Colonic mucosa (tissue), 4 donors: ENCODE data around the gene SPSB2. TPM values are rescaled to one million over a fixed set of nuclear protein-coding genes. Genes with fewer than 3 reads are reported as not detected.

Experiments
- DNase-seq: peaks from one replicate; pipeline ENCODE4 v3.0.0-alpha.2; 2020
- H3K27ac ChIP-seq: fragments of 200-600 bp; one replicate; pipeline ENCODE4 v1.8.0; 2021
- H3K27me3 ChIP-seq: fragments of 200-600 bp; one replicate; pipeline ENCODE4 v1.8.0; 2021
- H3K36me3 ChIP-seq: fragments of 200-600 bp; one replicate; pipeline ENCODE4 v1.8.0; 2021
- H3K4me1 ChIP-seq: fragments of 200-600 bp; one replicate; pipeline ENCODE4 v1.8.0; 2021; ENCODE audit warnings: mild to moderate bottlenecking
- H3K4me3 ChIP-seq: fragments of 200-600 bp; one replicate; pipeline ENCODE4 v1.8.0; 2021
- H3K9ac ChIP-seq, 2 donors: one replicate each; pipeline ENCODE4 v1.7.0; 2013; ENCODE audit warnings: control low read depth in 2 of 2, low read depth in 2 of 2, low read length in 2 of 2
- H3K9me3 ChIP-seq: fragments of 200-600 bp; one replicate; pipeline ENCODE4 v1.8.0; 2021
- intact Hi-C: fragments of 100-400 bp; cut with DNase I; formaldehyde crosslinking; loops from one replicate; pipeline ENCODE4 v1.14.1; 2022
- total RNA-seq, 2 donors: library from RNA; stranded (reverse); fragmentation: NEBNext Ultra II Directional in 1 of 2; extraction: Animal tissue kit (Norgen Biotek cat#: 25700) in 1 of 2; gene quantifications; one replicate each; pipeline ENCODE4 v1.2.1, GENCODE V29; 2021
- TF ChIP-seq, protein P1 (sequence below): fragments of 200-600 bp; IDR thresholded peaks from one replicate; pipeline ENCODE4 v1.8.0; 2022; ENCODE audit warnings: antibody characterized with exemption, mild to moderate bottlenecking
- donor health status: healthy.
- donor health status: DM: no; HTN: no; CAD: no.
- donor health status: DM: no; HTN: no; CAD: no.

Gene SPSB2
- total RNA-seq, 2 donors from 2014 or later: 8.4 to 19.8 TPM

DNA sequence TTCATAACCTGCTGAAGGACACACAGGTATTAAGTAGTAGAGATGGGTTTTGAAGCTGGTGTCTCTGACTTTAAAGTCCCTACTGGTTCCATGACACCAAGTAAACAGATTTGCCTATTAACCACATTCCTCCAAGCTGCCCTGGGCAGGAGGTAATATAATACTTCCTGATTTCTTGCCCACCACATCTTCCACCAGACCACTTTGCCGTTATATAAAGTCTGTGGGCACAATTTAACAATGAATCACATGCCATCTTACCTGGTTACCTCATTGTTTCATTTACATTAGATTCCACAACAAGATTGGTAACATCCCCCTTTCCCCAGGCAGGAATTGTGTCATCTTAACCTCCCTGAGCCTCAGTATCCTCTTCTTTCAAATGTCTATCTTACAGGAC lies 30.6 kb upstream of the SPSB2 start:
- H3K9ac ChIP-seq: no peak overlapping the region
- H3K27ac ChIP-seq: no peak overlapping the region
- H3K27me3 ChIP-seq: no peaks in the 10 kb centered on the region
- H3K4me1 ChIP-seq: peaks cover 13% of the 10 kb centered on the region
- intact Hi-C loops: no loop called here
- no peaks in the 10 kb centered on the region for H3K9me3 ChIP-seq
- no peak overlapping the region for H3K4me3 ChIP-seq
- DNase-seq: no peak
- TF ChIP-seq, protein P1, sequence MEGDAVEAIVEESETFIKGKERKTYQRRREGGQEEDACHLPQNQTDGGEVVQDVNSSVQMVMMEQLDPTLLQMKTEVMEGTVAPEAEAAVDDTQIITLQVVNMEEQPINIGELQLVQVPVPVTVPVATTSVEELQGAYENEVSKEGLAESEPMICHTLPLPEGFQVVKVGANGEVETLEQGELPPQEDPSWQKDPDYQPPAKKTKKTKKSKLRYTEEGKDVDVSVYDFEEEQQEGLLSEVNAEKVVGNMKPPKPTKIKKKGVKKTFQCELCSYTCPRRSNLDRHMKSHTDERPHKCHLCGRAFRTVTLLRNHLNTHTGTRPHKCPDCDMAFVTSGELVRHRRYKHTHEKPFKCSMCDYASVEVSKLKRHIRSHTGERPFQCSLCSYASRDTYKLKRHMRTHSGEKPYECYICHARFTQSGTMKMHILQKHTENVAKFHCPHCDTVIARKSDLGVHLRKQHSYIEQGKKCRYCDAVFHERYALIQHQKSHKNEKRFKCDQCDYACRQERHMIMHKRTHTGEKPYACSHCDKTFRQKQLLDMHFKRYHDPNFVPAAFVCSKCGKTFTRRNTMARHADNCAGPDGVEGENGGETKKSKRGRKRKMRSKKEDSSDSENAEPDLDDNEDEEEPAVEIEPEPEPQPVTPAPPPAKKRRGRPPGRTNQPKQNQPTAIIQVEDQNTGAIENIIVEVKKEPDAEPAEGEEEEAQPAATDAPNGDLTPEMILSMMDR: no peak
- no peaks in the 10 kb centered on the region for H3K36me3 ChIP-seq

DNA sequence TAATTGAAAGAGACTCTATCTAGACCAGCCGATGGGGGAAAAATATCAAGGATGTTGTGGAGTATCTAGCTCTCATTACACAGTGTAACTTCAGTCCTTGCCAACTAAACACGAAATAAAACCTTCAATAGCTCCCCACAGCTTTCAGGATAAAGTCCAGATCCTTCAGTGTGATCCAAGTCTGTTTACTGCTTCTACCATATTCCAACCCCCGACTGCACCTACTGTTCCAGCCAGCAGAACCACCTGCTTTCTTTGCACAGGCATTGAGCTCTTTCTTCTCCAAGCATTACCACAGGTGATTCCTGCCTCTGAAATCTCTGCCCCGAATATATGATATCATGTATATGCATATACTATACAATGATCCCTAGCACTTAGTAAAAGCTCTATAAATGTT lies 29.3 kb upstream of the SPSB2 start:
- TF ChIP-seq, protein P1: no peak
- H3K4me3 ChIP-seq: no peak overlapping the region
- no peak for DNase-seq
- intact Hi-C loops: no loop called here
- no peaks in the 10 kb centered on the region for H3K9me3 ChIP-seq
- peaks cover 13% of the 10 kb centered on the region for H3K4me1 ChIP-seq
- no peak overlapping the region for H3K9ac ChIP-seq
- H3K36me3 ChIP-seq: no peaks in the 10 kb centered on the region
- H3K27me3 ChIP-seq: no peaks in the 10 kb centered on the region
- no peak overlapping the region for H3K27ac ChIP-seq

DNA sequence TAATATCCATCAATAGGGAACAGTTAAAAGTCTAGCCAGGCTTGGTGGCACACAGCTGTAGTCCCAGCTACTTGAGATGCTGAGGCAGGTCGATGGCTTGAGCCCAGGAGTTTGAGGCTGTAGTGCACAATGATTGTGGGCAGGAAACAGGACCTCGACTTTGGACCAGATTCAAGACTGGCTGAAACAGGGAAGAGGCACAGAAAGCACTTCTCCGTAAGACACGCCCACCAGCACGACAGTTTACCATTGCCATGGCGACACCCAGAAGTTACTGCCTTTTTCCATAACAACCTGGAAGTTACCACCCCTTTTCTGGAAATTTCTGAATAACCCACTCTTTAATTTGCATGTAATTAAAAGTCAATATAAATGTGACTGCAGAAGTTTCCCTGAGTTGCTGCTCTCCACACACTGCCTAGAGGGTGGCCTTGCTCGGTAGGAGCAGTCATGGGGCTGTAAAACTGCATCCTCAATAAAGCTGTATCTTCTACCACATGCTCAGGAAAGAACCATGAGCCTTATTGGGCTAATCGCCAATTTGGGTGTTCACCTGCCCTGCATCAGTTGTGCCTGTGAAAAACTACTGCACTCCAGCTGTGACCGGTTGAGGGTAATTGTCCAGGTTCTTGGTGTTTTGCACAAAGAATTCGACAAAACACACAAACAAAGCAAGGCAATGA lies 26.9 kb upstream of the SPSB2 start:
- Histone ChIP-seq H3K4me1 (peaks cover 13% of the 10 kb centered on the region), H3K9ac (peak overlapping the region; percentile 3 to 40), H3K27ac (peak overlapping the region; percentile 66), H3K36me3 (no peaks in the 10 kb centered on the region), H3K9me3 (no peaks in the 10 kb centered on the region), H3K4me3 (no peak overlapping the region), H3K27me3 (no peaks in the 10 kb centered on the region)
- peak; percentile 91 for DNase-seq
- TF ChIP-seq, protein P1: no peak
- intact Hi-C loops: no loop called here

DNA sequence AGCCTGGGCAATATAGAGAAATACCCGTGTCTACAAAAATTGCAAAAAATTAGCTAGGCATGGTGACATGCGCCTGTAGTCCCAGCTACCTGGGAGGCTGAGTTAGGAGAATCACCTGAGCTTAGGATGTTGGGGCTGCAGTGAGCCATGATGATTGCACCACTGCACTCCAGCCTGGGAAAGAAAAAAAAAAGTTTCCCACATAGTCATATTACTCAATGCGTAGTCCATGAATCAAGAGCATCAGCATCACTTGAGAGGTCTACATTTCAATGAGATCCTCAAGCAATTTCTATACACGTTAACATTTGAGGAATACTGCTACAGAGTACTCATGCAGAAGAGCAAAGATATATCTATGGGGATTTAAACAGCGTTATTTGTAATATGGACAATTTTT lies 26.3 kb upstream of the SPSB2 start:
- Histone ChIP-seq H3K4me1 (peaks cover 13% of the 10 kb centered on the region), H3K27ac (peak overlapping the region; percentile 66), H3K9ac (peak overlapping the region in 1 of 2 donors; percentile 40), H3K27me3 (no peaks in the 10 kb centered on the region), H3K9me3 (no peaks in the 10 kb centered on the region), H3K36me3 (no peaks in the 10 kb centered on the region), H3K4me3 (no peak overlapping the region)
- no peak for DNase-seq
- intact Hi-C loops: no loop called here
- TF ChIP-seq, protein P1: no peak

DNA sequence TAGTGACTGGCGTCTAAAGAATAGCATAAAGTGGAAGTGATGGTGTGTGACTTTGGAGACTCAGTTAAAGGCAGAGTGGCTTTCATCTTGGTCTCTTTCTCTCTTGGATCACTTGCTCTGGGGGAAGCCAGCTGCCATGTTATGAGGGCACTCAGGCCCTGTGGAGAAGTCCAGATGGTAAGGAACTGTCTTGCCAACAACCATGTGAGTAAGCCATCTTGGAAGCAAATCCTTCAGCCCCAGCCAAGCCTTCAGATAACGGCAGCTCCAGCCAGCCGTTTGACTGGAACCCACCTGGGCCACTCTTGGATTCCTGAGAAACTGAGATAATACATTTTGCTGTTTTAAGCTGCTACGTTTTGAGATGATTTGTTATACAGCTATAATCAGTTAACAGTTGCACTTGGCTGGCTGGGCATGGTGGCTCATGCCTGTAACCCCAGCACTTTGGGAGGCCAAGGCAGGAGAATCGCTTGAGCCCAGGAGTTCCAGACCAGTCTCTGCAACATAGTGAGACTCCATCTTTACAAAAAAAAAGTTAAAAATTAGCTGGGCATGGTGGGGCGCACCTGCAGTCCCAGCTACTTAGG lies 23.8 kb upstream of the SPSB2 start:
- TF ChIP-seq, protein P1: no peak
- Histone ChIP-seq H3K9me3 (no peaks in the 10 kb centered on the region), H3K4me3 (no peak overlapping the region), H3K4me1 (peaks cover 13% of the 10 kb centered on the region), H3K27me3 (no peaks in the 10 kb centered on the region), H3K36me3 (no peaks in the 10 kb centered on the region), H3K27ac (no peak overlapping the region), H3K9ac (no peak overlapping the region)
- no peak for DNase-seq
- intact Hi-C loops: no loop called here
